T-helper 9 cell (primary cell): ENCODE measurements around the gene CR1.
"Not testable (repeated sequence)": the region's sequence is repeated elsewhere in the genome, so short reads cannot be mapped to it uniquely, and the experiment has no call there.

Source experiments
- DNase-seq: peaks from one replicate; pipeline ENCODE4 v3.0.0-alpha.2; 2020

The CR1 gene

GRCh38 chr1:207645635-207646081 is 149.7 kb downstream of the CR1 start:
- no peak for DNase-seq

DNA sequence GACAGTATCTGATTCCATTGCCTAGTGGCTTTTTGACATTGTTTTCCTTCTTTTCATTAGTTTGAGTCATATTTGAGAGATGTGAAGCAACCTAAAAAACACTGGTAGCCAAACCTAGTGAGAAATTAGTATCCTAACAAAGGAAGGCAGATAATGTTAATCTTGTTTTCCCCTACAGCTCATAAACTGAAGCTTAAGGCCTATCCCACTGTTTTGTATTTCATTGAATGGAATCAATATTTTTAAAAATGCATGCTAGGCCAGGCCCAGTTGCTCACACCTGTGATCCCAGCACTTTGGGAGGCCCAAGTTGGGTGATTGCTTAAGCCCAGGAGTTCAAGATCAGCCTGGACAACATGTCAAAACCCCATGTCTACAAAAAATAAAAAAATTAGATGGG is 150.2 kb downstream of the CR1 start:
- no peak for DNase-seq

GRCh38 chr1:207646944-207647579 is 151.1 kb downstream of the CR1 start:
- DNase-seq = no peak

DNA sequence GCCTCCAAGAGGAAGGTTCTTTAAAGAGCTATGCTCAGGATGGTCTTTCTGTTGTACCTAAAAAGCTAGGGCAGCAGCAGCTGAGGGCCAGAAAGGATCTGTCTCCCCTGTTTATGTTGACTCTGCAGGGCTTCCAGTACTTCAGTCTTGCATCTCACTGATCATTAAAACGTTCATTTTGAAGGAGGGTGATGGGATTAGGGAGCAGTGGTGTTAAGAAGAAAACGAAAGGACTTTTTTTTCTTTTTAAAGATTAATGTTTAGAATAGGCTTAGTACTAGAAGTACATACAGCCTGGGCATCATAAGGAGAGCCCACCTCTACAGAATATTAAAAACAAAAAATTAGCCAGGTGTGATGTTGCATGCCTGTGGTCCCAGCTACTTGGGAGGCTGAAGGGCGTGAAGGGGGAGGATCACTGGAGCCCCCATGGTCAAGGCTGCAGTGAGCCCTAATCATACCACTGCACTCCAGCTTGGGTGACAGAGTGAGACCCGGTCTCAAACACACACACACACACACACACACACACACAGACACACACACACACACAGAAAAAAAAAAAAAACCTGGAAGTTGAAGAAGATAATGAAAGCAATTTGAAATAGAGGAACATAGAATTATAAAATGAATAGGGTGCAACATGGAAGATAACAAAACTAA is 151.8 kb downstream of the CR1 start:
- no peak for DNase-seq

GRCh38 chr1:207648334-207649209 is 152.6 kb downstream of the CR1 start:
- DNase-seq = no peak

DNA sequence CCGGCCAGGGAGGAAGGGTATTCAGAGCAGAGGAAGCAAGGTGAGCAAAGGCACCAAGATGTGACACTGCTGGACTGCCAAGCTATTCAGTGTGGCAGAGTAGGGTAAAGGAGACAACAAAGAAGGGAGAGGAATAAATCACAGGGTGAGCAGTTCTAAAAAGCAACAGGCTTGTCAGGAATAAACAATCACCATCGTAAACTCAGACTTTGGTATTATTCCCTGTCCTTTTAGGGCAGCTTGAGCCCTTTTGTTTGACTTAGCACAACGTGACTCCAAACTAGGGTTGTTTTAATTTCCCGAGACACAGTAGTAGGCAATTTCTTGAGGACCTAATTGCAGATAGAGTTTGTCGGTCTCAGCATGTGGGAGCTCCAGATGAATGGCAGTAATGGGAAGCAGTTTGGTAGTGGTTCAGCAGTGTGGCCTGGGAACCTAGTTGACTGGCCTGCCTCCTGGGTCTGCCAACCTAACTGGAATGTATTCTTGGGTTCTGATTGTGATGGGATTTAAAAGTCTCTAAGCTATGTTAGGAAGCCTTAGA is 153.3 kb downstream of the CR1 start:
- DNase-seq = no peak

- DNase-seq = no peak
Observed at GRCh38 chr1:207649865-207650580, 154.1 kb downstream of the CR1 start.

DNA sequence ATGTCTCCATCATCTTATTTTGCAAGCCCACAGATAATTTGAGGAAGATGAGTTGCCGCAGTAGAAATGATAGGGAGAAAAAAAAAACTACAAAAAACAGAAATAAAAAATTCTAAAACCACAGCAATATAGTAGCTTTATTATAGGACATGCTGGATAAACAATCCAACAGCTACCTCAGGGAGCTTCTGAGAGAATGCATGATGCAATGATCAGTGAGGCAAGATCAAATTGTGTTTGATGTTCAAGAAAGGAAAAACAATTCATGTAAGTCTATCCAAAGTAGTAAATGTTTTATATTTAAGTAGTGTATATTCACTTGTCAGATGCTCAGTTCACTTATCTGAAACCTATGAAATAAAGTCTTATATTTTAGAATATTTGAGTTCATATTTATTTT is 155.6 kb downstream of the CR1 start:
- no peak for DNase-seq

GRCh38 chr1:207654320-207654719 is 158.4 kb downstream of the CR1 start:
- no peak for DNase-seq

DNA sequence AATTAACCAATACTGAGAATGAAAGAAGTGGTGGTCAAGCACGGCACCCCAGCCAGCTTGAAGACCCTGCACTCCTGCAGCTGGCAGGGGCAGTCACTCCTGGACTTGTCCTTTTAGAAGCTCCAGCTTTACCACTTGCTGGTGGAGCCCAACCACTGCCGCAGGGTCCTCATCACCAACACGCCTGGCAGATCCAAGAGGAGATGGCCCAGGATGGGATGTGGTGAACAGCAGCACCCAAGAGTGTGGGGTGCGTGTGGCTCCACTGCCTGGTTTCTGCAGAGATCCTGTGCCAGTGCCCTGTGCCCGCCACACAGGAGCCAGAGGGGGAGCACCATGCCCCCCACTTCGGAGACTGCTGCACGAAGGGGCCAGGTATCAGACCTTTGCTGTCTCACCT is 162.5 kb downstream of the CR1 start:
- no peak for DNase-seq

DNA sequence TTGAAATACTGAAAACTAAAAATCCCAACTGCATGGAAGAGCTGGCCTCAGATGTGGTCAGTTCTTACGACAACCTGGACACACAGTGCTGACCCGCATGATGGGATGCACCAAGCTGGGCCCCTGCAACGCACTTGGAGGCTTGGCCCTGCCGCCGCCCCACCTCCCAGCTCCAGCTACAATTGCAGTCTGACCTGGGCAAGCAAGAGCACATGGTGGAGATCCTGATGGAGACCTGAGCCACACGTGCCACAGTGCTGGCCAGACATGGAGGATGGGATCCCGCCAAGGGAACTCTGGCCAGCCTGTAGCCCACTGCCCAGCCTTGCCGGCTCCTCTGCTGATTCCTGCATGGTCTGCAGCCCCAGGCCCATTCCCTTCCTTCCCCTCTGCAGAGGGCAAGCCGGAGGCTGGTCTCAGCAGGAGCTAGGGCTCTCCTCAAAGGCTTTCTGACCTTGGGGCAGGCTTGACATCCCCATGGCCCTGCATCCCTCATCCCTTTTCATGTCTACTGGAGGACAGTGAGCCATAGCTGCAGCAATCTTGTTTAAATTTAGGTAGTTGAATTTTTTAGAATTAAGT is 163.0 kb downstream of the CR1 start:
- DNase-seq = no peak

GRCh38 chr1:207659545-207660153 is 163.7 kb downstream of the CR1 start:
- DNase-seq = no peak

DNA sequence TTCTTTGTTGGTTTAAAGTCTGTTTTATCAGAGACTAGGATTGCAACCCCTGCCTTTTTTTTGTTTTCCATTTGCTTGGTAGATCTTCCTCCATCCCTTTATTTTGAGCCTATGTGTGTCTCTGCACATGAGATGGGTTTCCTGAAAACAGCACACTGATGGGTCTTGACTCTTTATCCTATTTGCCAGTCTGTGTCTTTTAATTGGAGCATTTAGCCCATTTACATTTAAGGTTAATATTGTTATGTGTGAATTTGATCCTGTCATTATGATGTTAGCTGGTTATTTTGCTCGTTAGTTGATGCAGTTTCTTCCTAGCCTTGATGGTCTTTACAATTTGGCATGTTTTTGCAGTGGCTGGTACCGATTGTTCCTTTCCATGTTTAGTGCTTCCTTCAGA is 165.5 kb downstream of the CR1 start:
- DNase-seq = not testable (repeated sequence)

DNA sequence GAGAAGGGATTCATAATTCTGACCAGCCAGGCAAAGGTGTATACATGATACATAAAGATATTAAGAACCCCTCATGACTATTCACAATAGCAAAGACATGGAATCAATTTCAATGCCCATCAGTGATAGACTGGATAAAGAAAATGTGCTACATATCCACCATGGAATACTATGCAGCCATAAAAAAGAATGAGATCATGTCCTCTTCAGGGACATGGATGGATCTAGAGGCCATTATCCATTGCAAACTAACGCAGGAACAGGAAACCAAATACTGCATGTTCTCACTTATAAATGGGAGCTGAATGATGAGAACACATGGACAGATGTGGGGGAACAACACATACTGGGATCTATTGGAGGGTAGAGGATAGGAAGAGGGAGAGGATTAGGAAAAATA is 170.4 kb downstream of the CR1 start:
- no peak for DNase-seq

GRCh38 chr1:207669528-207670009 is 173.6 kb downstream of the CR1 start:
- DNase-seq = no peak

GRCh38 chr1:207670192-207670591 is 174.2 kb downstream of the CR1 start:
- DNase-seq = no peak

DNA sequence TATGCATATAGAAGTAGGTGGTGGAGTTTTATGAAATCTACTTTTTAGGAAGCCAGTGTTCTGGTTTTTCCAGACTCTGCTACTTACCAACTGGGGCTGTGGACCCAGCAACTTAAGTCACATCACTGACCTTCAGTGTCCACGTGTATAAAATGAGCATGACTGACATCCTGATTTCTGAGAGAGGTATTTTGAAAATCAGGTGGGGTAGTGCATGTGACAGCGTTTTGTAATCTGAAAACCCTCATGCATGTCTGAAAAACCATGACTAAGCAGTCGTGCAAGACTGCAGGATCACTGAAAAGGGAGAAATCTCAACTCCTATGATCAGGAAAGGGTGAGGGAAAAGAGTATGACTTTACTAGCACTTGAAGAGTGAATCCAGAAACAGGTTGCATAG is 175.0 kb downstream of the CR1 start:
- DNase-seq = no peak

- DNase-seq = no peak
Observed at GRCh38 chr1:207672522-207673130, 176.7 kb downstream of the CR1 start.

- no peak for DNase-seq
Observed at GRCh38 chr1:207673399-207673798, 177.4 kb downstream of the CR1 start.

DNA sequence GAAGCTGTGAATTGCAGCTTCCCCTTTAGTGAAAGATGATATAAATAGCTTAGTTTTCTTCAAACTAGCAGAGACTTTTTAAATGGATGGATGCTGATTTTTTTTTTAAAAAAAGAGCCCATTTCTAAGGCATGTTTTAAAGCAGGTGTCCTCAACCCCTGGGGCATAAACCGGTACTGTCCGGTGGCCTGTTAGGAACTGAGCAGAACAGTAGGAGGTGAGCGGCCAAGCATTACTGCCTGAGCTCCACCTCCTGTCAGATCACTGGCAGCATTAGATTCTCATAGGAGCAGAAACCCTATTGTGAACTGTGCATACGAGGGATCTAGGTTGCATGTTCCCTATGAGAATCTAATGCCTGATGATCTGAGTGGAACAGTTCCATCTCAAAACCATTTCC is 180.2 kb downstream of the CR1 start:
- DNase-seq = no peak
